Endothelial cell of umbilical vein (primary cell): ENCODE measurements around the gene CCDC196. TPM values are rescaled to one million over a fixed set of nuclear protein-coding genes. Genes with fewer than 3 reads are reported as not detected.

Source experiments
- BruUV-seq: library from RNA; stranded (reverse); fragments of 400-500 nt; replicated peaks from 2 replicates; lab custom pipeline; 2021; lab: Mats Ljungman, UMichigan
- CTCF ChIA-PET: fragments of 300-600, 350-600 bp; sonication (Branson Sonifier 250); formaldehyde crosslinking; loops from one replicate; lab custom pipeline; 2021; ENCODE audit warnings: antibody characterized with exemption, inconsistent platforms; lab: Charles Lee
- POLR2A ChIA-PET: fragments of 300-600, 350-600 bp; sonication (Branson Sonifier 250); formaldehyde crosslinking; loops from one replicate; lab custom pipeline; 2021; ENCODE audit warnings: antibody characterized with exemption, inconsistent platforms; lab: Charles Lee
- DNase-seq: peaks from one replicate; pipeline ENCODE4 v3.0.0-alpha.2; 2011; ENCODE audit warnings: low read depth, low spot score
- FAIRE-seq: peaks from 2 replicates; lab custom pipeline; 2011; peaks lifted over from hg19 to GRCh38; lab: Jason Lieb, UNC
- H2AFZ ChIP-seq: 2 replicates; pipeline ENCODE4 v1.6.0; 2012; ENCODE audit warnings: low read depth, low read length, control low read depth, inconsistent platforms
- H3K27ac ChIP-seq: 2 replicates; pipeline ENCODE4 v1.5.1; 2011; ENCODE audit warnings: low read depth, mild to moderate bottlenecking, control low read depth, low read length, moderate library complexity; ENCODE audit not compliant: insufficient read depth
- H3K27me3 ChIP-seq, 2 experiments: 2 replicates each; pipeline versions ENCODE4 v1.6.0 to v1.6.1; 2011; ENCODE audit warnings: low read length in 2 of 2, mixed read lengths in 1 of 2; ENCODE audit not compliant: control insufficient read depth in 2 of 2, insufficient read depth in 2 of 2
- H3K36me3 ChIP-seq, 2 experiments: 2 replicates in 1 of 2; 3 replicates in 1 of 2; pipeline ENCODE4 v1.5.1; 2011; ENCODE audit warnings: low read length in 2 of 2, mild to moderate bottlenecking in 1 of 2, moderate library complexity in 1 of 2; ENCODE audit not compliant: control insufficient read depth in 2 of 2, insufficient read depth in 2 of 2; ENCODE audit errors: extremely low read depth in 1 of 2
- H3K4me1 ChIP-seq: 3 replicates; pipeline ENCODE4 v1.5.1; 2011; ENCODE audit warnings: mild to moderate bottlenecking, low read length; ENCODE audit not compliant: control insufficient read depth, insufficient read depth; ENCODE audit errors: extremely low read depth
- H3K4me2 ChIP-seq: 2 replicates; pipeline ENCODE4 v1.6.1; 2011; ENCODE audit warnings: low read length, control low read depth, mixed read lengths; ENCODE audit not compliant: insufficient read depth
- H3K4me3 ChIP-seq, 3 experiments: fragments of 200-600 bp in 1 of 3; sonication (generic), shearing (Covaris generic) in 1 of 3; replicated peaks in 1 of 3; 2 replicates each; pipeline ENCODE4 v1.5.1; 2011 to 2016; ENCODE audit warnings: control low read depth in 3 of 3, low read length in 3 of 3, mild to moderate bottlenecking in 2 of 3, inconsistent platforms in 1 of 3, low read depth in 1 of 3, moderate library complexity in 1 of 3; ENCODE audit not compliant: insufficient read depth in 1 of 3
- H3K79me2 ChIP-seq: 2 replicates; pipeline ENCODE4 v1.6.0; 2012; ENCODE audit warnings: low read length, inconsistent platforms; ENCODE audit not compliant: control insufficient read depth, insufficient read depth
- H3K9ac ChIP-seq: replicated peaks from 2 replicates; pipeline ENCODE3; 2011; ENCODE audit warnings: low read length, control low read depth; ENCODE audit not compliant: insufficient read depth; ENCODE audit errors: extremely low read depth
- H3K9me1 ChIP-seq: replicated peaks from 3 replicates; pipeline ENCODE4 v1.6.0; 2011; ENCODE audit warnings: mild to moderate bottlenecking, low read length; ENCODE audit not compliant: control insufficient read depth, insufficient read depth; ENCODE audit errors: extremely low read depth
- H3K9me3 ChIP-seq: replicated peaks from 2 replicates; pipeline ENCODE4 v1.5.1; 2012; ENCODE audit warnings: low read length, inconsistent platforms; ENCODE audit not compliant: control insufficient read depth, insufficient read depth
- H4K20me1 ChIP-seq: replicated peaks from 2 replicates; pipeline ENCODE3; 2011; ENCODE audit warnings: mild to moderate bottlenecking, low read length; ENCODE audit not compliant: control insufficient read depth, insufficient read depth; ENCODE audit errors: extremely low read depth
- EZH2 ChIP-seq: IDR thresholded peaks from 2 replicates; pipeline ENCODE4 v1.6.1; 2012; ENCODE audit warnings: borderline replicate concordance, low read depth, mild to moderate bottlenecking, moderate library complexity, low read length, inconsistent platforms; ENCODE audit not compliant: severe bottlenecking
- FOS ChIP-seq: IDR thresholded peaks from 2 replicates; pipeline ENCODE4 v1.6.1; 2011; ENCODE audit warnings: mild to moderate bottlenecking, low read length, moderate library complexity, borderline replicate concordance; ENCODE audit not compliant: insufficient read depth
- GATA2 ChIP-seq: IDR thresholded peaks from 2 replicates; pipeline ENCODE4 v1.7.0; 2011; ENCODE audit warnings: low read depth, mild to moderate bottlenecking, moderate library complexity, mixed read lengths, low read length; ENCODE audit not compliant: insufficient read length, insufficient read depth
- JUN ChIP-seq: IDR thresholded peaks from 2 replicates; pipeline ENCODE4 v1.6.1; 2011; ENCODE audit warnings: borderline replicate concordance, low read depth; ENCODE audit not compliant: insufficient read length, insufficient read depth
- MYC ChIP-seq: IDR thresholded peaks from one replicate; pipeline ENCODE4 v1.6.1; 2011; ENCODE audit warnings: mild to moderate bottlenecking, low read depth, low read length
- POLR2A ChIP-seq: IDR thresholded peaks from 2 replicates; pipeline ENCODE4 v1.6.1; 2012; ENCODE audit warnings: low read depth, mild to moderate bottlenecking, control low read depth, low read length
- POLR2AphosphoS5 ChIP-seq: IDR thresholded peaks from 2 replicates; pipeline ENCODE4 v1.6.1; 2012; ENCODE audit warnings: low read depth, mild to moderate bottlenecking, control low read depth, low read length, moderate library complexity; ENCODE audit not compliant: insufficient read depth
- dilution Hi-C: fragments of 300-500 bp; cut with MboI; formaldehyde crosslinking; loops from one replicate; pipeline ENCODE4 v1.15.0; 2019; ENCODE audit warnings: low sequenced_read_pairs; ENCODE audit not compliant: extremely low pct_ligation_motif_present
- intact Hi-C: fragments of 100-400 bp; cut with micrococcal nuclease; formaldehyde crosslinking; loops from one replicate; pipeline ENCODE4 v1.10.0; 2022
- polyA plus RNA-seq, 4 experiments: library from polyadenylated mRNA; depleted of rRNA in 3 of 4; stranded (reverse) in 3 of 4; unstranded in 1 of 4; fragments of >200 nt; gene quantifications; 2 replicates each; pipeline versions ENCODE4 v1.2.1 to v1.2.3, GENCODE V29; 2011 to 2012; ENCODE audit warnings: missing spikeins in 1 of 4
- total RNA-seq: library from RNA; stranded (reverse); gene quantifications from 2 replicates; pipeline ENCODE4 v1.2.3, GENCODE V29; 2021
- TF ChIP-seq, protein P1 (sequence below): IDR thresholded peaks from 2 replicates; pipeline ENCODE4 v1.6.1; 2011; ENCODE audit not compliant: insufficient read depth, insufficient read length
- TF ChIP-seq, protein P2 (sequence below), 2 donors: IDR thresholded peaks; 1 replicate in 1 of 2; 2 replicates in 1 of 2; pipeline ENCODE4 v1.5.1; 2011; ENCODE audit warnings: low read length in 2 of 2, mild to moderate bottlenecking in 2 of 2, moderate library complexity in 2 of 2, control low read depth in 1 of 2, inconsistent platforms in 1 of 2, low read depth in 1 of 2; ENCODE audit not compliant: insufficient read depth in 1 of 2; ENCODE audit errors: extremely low read depth in 1 of 2

Gene CCDC196
- total and polyA plus RNA-seq, 2 donors (not counting 3 experiments of a cell fraction or from before 2014, with no cell fraction given), result not detected

DNA sequence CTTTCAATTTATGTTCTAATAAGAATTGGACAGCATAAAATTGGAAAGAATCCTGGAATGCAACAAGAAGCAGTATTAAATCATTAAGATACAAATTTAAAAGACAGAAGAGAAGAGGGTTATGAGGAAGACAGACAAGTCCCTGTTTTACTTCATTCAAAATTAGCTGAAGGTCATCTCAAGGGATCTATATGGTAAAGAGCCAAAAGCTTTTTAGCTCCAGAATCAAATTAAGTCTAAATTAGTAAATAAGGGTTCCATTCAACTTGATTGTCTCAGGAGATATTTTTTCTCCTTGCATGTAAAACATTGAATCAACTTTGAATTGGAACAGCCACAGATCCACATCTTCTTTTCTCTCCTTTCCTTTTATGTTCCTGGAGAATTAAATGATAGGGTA is 7.6 kb downstream of the CCDC196 start:
- Histone ChIP-seq H3K79me2 (no peaks in the 10 kb centered on the region), H3K27me3 (no peaks in the 10 kb centered on the region), H3K4me3 (no peak overlapping the region), H3K9me3 (no peaks in the 10 kb centered on the region), H3K9ac (no peak overlapping the region), H3K4me1 (no peaks in the 10 kb centered on the region), H4K20me1 (no peaks in the 10 kb centered on the region), H3K27ac (no peak overlapping the region), H3K9me1 (no peaks in the 10 kb centered on the region), H3K36me3 (no peaks in the 10 kb centered on the region), H3K4me2 (no peak overlapping the region), H2AFZ (no peak overlapping the region)
- FAIRE-seq (no peak), DNase-seq (no peak)
- intact Hi-C loops, result loop anchor here (2.0 to 10.0 kb wide), 2 partner anchors 75 to 1211 kb away; partner anchors contain the start of gene RDH12
- dilution Hi-C loops, result no loop called here
- CTCF ChIA-PET, result interaction anchor here (1.8 kb wide), 1 partner anchor 17 kb away, joined by 4 read pairs; no protein-coding TSS in a partner anchor
- POLR2A ChIA-PET, result no interaction called here
- TF ChIP-seq, protein P1, sequence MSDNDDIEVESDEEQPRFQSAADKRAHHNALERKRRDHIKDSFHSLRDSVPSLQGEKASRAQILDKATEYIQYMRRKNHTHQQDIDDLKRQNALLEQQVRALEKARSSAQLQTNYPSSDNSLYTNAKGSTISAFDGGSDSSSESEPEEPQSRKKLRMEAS, result no peak
- TF ChIP-seq FOS, result no peak
- no peak for TF ChIP-seq POLR2A
- TF ChIP-seq MYC, result no peak
- TF ChIP-seq JUN, result no peak
- no peak for TF ChIP-seq EZH2
- TF ChIP-seq GATA2, result no peak
- TF ChIP-seq POLR2AphosphoS5, result no peak
- TF ChIP-seq, protein P2, sequence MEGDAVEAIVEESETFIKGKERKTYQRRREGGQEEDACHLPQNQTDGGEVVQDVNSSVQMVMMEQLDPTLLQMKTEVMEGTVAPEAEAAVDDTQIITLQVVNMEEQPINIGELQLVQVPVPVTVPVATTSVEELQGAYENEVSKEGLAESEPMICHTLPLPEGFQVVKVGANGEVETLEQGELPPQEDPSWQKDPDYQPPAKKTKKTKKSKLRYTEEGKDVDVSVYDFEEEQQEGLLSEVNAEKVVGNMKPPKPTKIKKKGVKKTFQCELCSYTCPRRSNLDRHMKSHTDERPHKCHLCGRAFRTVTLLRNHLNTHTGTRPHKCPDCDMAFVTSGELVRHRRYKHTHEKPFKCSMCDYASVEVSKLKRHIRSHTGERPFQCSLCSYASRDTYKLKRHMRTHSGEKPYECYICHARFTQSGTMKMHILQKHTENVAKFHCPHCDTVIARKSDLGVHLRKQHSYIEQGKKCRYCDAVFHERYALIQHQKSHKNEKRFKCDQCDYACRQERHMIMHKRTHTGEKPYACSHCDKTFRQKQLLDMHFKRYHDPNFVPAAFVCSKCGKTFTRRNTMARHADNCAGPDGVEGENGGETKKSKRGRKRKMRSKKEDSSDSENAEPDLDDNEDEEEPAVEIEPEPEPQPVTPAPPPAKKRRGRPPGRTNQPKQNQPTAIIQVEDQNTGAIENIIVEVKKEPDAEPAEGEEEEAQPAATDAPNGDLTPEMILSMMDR (IDR thresholded peaks at IDR 0.05; ENCODE audit: extremely low read depth in 1 of 2, insufficient read depth in 1 of 2, low read depth in 1 of 2, low read length in 2 of 2), result no peak
- no TSS peak for BruUV-seq
